Left cardiac atrium (tissue), 4 donors: ENCODE measurements around the gene ATP6V0E1. TPM values are rescaled to one million over a fixed set of nuclear protein-coding genes. Genes with fewer than 3 reads are reported as not detected.

Experiments
- ATAC-seq, 2 donors: fragments of 200-7000 bp; cut with Tn5 transposase; one replicate each; pipeline ENCODE4 v1.9.1; 2020; ENCODE audit warnings: mild to moderate bottlenecking in 2 of 2, moderate library complexity in 2 of 2
- DNase-seq: peaks from one replicate; pipeline ENCODE4 v3.0.0-alpha.2; 2020
- intact Hi-C, 2 donors: fragments of 100-400 bp; cut with DNase I; formaldehyde crosslinking; loops; one replicate each; pipeline versions ENCODE4 v1.14.1 to v1.15.1; 2022 to 2023
- total RNA-seq, 2 donors: library from RNA; stranded (reverse); fragmentation: NEBNext Ultra II Directional; extraction: Animal tissue kit (Norgen Biotek cat#: 25700); gene quantifications; one replicate each; pipeline ENCODE4 v1.2.1, GENCODE V29; 2021
- donor health status: DM: no; HTN: yes; CAD: no.
- donor health status: DM: no; HTN: yes; CAD: no; lungs with severe emphysema.
- donor health status: DM: yes; HTN: yes; CAD: no.
- donor health status: Dilated cardiomyopathy.

Gene ATP6V0E1
- total RNA-seq, 2 donors from 2014 or later, result 204 to 208 TPM

DNA sequence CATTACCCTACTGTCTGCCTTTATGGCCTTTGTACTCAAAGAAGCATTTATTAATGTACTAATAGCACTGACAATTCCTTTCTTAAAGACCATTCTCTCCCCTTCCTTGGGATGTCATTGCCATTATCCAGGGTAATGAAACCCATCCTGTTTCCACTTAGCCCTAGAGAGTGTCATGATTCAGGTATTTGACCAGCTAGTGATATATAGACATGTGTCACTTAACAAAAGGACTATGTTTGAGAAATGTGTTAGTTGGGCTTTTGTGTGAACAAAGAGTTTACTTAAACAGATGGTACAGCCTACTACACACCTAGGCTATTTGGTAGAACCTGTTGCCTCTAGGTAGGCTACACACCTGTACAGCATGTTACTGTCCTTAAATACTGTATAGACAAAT, 2.0 kb downstream of the ATP6V0E1 start:
- DNase-seq (no peak), ATAC-seq (no peak)
- intact Hi-C loops, result loop anchor here (10.0 kb wide), 2 partner anchors 159 to 299 kb away; partner anchors contain the start of gene BNIP1 (in 2 of the 2)

DNA sequence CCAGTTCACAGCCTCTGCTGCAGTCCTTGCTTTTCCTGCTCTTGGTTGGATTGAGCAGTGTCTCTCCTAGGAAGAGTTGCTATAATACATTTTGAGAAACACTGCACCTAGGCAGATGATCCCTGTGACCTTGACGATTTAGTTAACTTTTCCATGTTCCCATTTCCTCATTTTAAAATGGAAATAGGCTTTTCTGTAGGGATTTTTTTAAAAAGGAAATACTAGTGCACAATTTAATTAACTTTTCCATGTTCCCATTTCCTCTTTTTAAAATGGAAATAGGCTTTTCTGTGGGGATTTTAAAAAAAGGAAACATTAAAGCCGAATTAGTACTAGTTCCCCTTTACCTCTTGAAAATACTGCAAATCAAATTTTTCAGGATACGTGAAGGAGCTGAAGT, 4.7 kb downstream of the ATP6V0E1 start:
- no peak for ATAC-seq
- intact Hi-C loops, result loop anchor here (10.0 kb wide), 2 partner anchors 157 to 297 kb away; partner anchors contain the start of gene BNIP1 (in 2 of the 2)
- no peak for DNase-seq

DNA sequence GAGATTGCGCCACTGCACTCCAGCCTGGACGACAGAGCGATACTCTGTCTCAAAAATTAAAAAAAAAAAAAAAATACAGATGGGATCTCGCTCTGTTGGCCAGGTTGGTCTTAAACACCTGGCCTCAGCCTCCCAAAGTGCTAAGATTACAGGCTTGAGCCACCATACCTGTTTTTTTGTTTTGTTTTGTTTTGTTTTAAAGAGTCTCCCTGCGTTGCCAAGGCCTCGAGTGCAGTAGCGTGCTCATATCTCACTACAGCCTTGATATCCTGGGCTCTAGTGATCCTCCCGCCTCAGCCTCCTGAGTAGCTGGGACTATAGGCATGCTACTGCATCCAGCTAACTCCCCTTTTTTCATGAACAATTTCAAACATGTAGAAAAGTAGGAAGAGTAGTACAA, 7.2 kb downstream of the ATP6V0E1 start:
- intact Hi-C loops, result no loop called here
- ATAC-seq (no peak), DNase-seq (no peak)

DNA sequence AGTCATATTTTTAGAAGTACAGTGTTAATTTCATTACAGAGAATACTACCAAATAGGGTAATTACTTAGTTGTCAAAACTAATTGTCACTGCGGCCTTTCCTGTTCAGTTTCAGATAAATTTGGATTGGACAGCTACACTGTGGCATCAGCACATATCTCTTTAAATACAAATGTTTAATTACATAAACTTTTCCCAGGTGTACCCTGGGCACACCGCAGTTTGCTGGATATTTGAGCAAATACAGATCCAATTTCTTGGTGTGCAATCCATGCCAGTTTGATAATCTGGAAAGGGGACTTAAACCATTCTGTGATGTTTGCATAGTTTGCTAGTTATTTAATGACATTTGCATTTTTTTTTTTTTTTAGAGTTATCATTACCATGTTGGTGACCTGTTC, 10.8 kb downstream of the ATP6V0E1 start:
- intact Hi-C loops, result no loop called here
- ATAC-seq, result no peak

DNA sequence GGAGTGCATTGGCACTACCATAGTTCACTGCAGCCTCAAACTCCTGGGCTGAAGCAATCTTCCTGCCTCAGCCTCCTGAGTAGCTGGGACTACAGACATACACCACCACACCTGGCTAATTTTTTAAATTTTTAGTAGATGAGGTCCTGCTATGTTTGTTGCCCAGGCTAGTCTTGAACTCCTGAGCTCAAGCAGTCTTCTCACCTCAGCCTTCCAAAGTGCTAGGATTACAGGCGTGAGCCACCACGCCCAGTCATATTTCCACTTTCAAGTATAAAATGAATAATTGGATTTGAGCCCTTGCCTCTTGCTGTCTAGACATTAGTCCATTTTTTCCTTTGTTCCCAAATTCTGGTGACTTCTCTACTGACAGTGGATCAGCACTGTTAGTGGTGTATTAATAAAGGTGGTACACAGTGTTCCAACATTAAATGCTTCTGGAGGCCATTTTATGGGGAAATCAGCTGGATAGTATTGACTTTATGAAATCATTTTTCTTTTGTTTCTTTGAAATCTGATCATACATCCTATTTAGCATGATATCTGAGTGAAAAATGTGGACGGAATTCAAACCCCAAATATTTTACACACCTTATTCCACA, 15.9 kb downstream of the ATP6V0E1 start:
- DNase-seq (no peak), ATAC-seq (no peak)
- intact Hi-C loops, result no loop called here

More for the DNA sequence above, 10.8 kb downstream of the ATP6V0E1 start:
- no peak for DNase-seq

DNA sequence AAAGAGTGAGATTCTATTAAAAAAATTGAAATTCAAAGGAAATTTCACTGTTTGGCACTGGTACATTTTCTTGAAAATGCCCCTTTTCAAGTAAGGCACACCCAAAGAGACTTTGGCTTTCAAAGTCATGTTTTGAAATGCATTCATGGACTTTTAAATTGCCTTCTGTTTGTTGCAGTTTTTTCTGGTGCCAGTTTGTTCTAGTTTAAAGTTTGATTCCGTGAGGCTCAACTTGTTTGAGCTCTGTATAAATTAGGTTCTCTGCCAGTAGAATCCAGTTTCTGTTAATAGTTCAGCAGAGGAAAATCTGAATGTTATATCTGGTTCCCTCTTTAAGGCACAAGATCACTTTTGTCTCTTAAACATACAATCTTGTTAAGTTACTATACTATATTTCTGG, 16.4 kb downstream of the ATP6V0E1 start:
- intact Hi-C loops, result no loop called here
- ATAC-seq (no peak), DNase-seq (no peak)

DNA sequence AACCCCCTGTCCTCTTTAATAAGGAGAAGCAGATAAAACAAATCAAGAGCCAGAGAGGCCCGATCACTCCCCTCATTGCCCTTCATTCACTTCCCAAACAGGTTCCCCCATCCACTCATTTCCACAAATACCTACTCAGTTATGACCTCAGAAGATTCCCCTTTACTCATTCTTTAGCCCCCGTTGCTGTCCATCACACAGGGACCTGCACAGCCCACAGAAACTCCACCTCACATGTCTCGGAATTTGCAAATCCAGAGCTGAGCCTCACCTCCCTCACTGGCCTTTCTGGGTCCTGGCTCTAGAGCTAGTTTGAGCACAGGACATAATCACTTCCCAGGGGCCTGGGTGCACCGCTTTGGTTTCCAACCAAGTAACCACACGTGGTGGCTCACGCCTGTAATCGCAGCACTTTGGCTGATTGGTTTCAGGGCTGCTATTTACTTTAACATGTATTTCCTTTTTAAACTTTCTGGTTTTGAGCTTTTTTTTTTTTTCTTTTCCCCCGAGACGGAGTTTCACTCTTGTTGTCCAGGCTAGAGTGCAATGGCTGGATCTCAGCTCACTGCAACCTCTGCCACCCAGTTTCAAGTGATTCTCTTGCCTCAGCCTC, 17.8 kb downstream of the ATP6V0E1 start:
- DNase-seq (no peak), ATAC-seq (peak in 1 of 2 donors; percentile 5)
- intact Hi-C loops, result no loop called here

DNA sequence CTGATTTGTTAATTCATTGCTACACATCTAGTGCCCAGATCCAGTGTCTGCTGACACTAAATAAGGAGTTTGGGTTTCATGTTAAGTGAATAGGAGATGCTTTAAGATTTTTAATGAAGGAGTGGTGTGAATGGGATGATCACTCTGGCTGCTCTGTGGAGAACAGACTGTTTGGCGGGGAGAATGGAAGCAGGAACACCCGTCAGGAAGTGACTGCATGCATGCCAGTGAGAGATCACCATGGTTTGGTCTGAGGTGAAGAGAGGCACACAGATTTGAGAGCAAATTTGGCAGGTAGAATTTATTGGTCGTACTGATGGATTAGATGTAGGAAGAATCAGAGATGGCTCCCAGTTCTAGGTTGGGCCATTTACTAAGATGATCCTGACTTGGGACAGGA, 19.8 kb downstream of the ATP6V0E1 start:
- no peak for DNase-seq
- no peak for ATAC-seq
- intact Hi-C loops, result no loop called here

DNA sequence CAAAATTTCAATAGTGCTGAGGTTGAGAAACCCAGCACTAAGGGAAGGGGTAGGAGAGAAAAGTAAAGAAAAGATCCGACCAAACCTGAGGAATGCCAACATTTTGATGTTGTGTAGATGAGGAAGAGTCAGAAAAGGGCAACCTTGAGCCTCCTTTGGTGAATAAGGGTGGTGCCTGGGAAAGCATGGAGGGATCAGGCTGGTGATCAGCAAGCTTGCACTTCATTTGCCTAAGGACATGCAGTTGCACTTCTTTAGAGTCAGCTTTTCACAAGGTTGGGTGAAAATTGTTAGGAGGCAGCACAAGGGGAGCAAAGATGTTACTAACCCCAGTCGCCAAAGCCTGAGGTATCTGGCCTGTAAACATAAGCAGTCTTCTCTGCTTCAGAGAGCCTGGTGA, 20.4 kb downstream of the ATP6V0E1 start:
- intact Hi-C loops, result no loop called here
- DNase-seq, result no peak
- no peak for ATAC-seq

DNA sequence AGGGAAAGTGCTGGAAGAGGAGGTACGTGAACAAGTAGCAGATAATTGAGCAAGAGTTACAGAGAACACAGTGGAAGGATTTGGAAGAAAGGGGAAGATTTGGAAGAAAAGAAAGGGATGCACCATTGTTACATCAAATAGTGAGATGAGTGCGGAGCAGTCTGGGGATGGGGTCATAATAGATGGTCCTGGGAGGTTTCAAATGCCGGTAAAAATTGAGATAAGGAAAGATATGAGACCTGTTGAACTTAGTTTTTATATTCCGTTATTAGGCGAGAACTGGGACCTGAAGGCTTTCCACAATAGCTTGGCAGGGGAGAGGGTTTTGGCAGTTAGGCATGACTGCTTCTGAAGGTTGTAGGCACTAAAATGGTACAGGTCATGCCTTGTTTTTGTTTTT, 20.9 kb downstream of the ATP6V0E1 start:
- no peak for ATAC-seq
- DNase-seq, result no peak
- intact Hi-C loops, result no loop called here

DNA sequence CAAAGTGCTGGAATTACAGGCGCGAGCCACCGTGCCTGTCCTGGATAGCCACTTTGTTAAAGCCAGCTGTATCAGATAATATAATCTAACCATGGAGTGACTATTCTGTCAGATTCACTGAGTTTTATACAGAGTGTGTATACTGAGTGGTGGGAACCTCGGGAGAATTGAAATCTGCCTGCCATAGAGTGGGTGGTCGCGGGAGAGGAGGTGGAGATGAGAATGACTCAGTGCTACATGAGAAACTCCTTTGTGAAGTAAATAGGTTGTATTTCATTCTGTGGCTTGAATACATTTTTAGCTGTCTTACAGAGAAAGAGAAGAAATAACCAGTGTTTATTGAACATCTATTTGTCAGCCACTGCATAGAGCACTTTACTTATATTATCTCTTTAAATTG, 26.4 kb downstream of the ATP6V0E1 start:
- ATAC-seq (no peak), DNase-seq (no peak)
- intact Hi-C loops, result loop anchor here in 1 of 2 donors (10.0 kb wide), 1 partner anchor 135 kb away; the partner anchor contains the start of gene BNIP1

DNA sequence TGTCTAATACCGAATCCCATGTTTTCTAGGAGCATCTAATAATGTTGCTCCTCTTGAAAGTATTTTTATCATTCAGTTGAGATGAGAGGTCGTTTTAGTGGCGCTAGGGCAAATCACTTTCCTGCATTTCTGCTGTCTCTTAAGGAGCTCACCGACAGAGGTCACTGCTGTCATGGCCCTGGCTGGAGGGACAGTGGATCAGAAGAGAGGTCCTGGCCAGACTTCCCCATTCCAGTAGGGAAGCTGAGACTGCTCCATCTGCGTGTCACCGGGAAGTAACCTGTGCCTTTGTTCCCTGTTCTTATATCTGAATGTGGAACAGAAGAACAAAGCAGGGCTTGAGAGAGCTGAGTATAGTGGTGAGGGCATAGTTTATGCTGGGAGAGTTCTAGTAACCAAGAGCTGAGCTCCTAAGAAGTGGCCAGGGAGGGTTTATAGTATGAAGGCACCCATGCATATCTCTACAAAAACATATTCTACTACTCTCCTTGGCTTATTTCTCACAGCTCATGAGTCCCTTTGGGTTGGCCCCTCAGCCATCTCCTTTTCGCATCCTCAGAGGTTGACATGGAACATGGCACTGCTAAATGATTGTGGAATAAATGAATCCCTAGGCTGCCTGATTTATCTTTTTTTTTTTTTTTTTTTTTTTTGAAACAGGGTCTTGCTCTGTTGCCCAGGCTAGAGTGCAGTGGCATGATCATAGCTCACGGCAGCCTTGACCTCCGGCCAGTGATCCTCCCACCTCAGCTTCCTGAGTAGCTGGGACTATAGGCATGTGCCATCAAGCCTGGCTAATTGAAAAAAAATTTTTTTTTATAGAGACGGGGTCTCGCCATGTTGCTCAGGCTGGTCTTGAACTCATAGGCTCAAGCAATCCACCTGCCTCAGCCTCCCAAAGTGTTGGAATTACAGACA, 27.2 kb downstream of the ATP6V0E1 start:
- intact Hi-C loops, result loop anchor here in 1 of 2 donors (10.0 kb wide), 1 partner anchor 134 kb away; the partner anchor contains the start of gene BNIP1
- DNase-seq, result peak; percentile 67
- peak; percentile 84 to 85 for ATAC-seq

DNA sequence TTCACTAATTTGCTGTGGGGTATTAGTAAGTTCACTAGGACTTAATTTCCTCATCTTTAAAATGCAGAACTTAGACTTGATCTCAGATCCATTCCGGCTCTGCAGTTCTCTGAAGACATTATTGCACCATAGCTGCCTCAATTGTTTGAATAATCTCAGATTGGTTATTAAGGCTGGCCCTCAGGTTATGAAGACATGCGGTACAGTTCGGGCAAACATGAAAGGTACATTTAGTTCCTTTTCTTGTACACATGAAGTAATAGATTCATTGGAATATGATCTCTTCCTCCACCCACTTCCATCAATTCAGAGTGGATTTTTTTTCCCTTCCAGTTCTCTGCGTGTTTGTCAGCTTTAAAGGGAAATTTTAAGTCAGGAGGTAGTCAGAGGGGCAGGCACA, 28.0 kb downstream of the ATP6V0E1 start:
- DNase-seq, result no peak
- ATAC-seq, result peak in 1 of 2 donors; percentile 4
- intact Hi-C loops, result loop anchor here in 1 of 2 donors (10.0 kb wide), 1 partner anchor 133 kb away; the partner anchor contains the start of gene BNIP1

DNA sequence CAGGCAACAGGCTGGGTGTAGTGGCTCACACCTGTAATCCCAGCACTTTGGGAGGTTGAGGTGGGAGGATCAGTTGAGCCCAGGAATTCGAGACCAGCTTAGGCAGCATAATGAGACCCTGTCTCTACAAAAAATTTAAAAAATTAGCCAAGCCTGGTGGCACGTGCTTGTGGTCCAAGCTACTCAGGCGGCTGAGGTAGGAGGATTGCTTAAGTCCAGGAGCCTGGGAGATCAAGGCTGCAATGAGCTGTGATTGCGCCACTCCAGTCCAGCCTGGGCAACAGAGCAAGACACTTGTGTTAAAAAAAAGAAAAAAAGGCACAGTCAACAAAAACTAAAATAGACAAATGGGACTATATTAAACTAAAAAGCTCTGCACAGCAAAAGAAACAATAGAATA, 29.3 kb downstream of the ATP6V0E1 start:
- no peak for DNase-seq
- intact Hi-C loops, result loop anchor here in 1 of 2 donors (10.0 kb wide), 1 partner anchor 132 kb away; the partner anchor contains the start of gene BNIP1
- ATAC-seq, result peak in 1 of 2 donors; percentile 20

DNA sequence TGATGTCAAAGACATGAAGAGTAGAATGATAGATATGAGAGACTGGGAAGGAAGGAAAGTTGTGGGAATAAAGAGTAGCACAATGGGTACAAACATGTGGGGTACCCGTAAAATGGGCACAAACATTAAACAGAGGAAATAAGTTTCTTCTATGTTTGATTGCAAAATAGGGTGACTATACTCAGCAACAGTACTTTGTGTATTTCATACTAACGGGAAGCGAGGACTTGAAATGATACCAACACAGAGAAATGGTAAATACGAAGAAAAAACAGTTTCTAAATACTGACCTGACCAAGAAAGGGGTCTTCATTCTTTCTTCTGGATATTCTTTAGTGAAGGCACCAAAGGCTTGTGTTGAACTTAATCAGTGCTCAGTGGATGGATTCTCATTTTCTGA, 31.1 kb downstream of the ATP6V0E1 start:
- intact Hi-C loops, result loop anchor here in 1 of 2 donors (10.0 kb wide), 1 partner anchor 130 kb away; the partner anchor contains the start of gene BNIP1

DNA sequence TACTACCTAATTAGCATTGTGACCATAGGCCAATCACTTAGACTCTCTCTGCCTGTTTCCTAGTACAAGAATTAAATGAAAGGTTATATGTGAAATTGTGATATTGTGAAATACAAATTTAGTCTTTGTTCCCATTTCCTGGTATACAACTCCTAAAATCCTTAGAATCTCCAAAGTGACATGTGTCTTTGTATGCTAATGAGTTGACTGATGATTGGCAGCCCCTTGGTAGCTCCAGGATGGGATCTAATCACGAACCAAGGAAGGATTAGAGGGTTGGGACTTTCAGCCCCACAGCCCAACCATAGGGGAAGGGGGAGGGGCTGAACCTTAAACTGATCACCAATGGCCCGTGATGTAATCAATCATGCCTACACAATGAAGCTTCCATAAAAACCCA, 31.6 kb downstream of the ATP6V0E1 start:
- intact Hi-C loops, result loop anchor here in 1 of 2 donors (10.0 kb wide), 1 partner anchor 130 kb away; the partner anchor contains the start of gene BNIP1
- ATAC-seq (no peak), DNase-seq (no peak)

More for the DNA sequence above, 31.1 kb downstream of the ATP6V0E1 start:
- ATAC-seq (no peak), DNase-seq (no peak)

DNA sequence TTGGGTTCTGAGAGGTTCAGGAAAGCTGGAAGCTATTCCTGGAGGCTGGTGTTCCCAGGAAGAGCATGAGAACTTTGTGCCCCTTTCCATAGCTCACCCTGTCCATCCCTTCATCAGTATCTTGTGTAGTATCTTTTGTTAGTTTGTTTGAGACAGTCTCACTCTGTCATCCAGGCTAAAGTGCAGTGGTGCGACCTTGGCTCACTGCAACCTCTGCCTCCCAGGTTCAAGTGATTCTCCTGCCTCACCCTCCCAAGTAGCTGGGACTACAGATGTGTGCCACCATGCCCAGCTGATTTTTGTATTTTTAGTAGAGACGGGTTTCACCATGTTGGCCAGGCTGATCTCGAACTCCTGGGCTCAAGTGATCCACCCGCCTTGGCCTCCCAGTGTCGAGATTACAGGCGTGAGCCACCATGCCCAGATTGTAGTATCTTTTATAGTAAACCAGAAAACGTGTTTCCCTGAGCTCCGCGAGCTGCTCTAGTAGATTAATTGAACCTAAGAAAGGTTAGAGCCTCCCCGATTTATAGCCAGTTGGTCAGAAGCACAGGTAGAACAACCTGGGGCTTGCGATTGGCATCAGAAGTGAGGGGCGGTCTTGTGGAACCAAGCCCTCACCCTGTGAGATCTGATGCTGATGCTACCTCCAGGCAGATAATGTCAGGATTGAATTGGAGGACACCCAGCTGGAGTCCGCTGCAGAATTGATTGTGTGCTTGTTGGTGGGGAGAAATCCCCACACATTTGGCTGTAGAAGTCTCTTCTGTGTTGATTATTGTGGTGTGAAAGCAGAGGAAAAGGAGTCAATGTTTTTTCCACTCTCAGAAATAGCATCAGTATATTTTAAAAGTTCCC, 32.3 kb downstream of the ATP6V0E1 start:
- intact Hi-C loops, result loop anchor here in 1 of 2 donors (10.0 kb wide), 1 partner anchor 129 kb away; the partner anchor contains the start of gene BNIP1
- DNase-seq, result no peak
- ATAC-seq, result no peak

DNA sequence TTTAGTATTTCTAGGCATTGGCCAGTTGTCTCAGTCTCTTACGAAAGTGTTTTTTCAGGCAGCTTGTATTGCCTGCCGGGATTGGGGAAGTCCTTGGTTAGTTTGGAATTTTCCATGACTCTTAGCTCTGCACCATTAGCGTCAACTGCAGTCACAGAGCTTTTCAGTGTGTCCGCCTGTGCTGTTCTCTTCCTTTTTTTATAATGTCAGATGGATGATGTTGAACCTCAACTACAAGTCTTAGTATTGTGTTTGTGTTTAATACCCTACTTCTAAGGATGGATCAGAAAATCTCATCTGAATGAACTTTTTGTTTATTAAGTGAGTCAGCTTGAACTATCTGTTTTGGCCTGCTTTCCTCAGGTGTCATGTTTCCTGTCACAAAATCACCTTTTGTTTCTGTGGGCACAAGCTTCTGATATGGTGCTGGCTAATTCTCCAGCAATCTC, 33.1 kb downstream of the ATP6V0E1 start:
- intact Hi-C loops, result loop anchor here in 1 of 2 donors (10.0 kb wide), 1 partner anchor 128 kb away; the partner anchor contains the start of gene BNIP1
- peak; percentile 74 to 93 for ATAC-seq
- peak; percentile 28 for DNase-seq
